DND-41 (cell line): ENCODE results near the gene PXN.

Experiments used
- ATAC-seq: fragments of 200-7000 bp; cut with Tn5 transposase; 3 replicates; pipeline ENCODE4 v1.9.1; 2021; ENCODE audit warnings: low read depth; ENCODE audit not compliant: insufficient read depth
- DNase-seq: peaks from one replicate; pipeline ENCODE4 v3.0.0-alpha.2; 2020
- H2AFZ ChIP-seq: 2 replicates; pipeline ENCODE4 v1.6.0; 2012; ENCODE audit warnings: low read depth, low read length
- H3K27ac ChIP-seq: 2 replicates; pipeline ENCODE4 v1.5.1; 2012; ENCODE audit warnings: low read length, inconsistent platforms
- H3K27me3 ChIP-seq: fragments of 200-600 bp; sonication (generic); 2 replicates; pipeline ENCODE4 v1.6.0; 2012; ENCODE audit warnings: low read length, mild to moderate bottlenecking, inconsistent platforms; ENCODE audit not compliant: insufficient read depth, poor library complexity
- H3K36me3 ChIP-seq: 2 replicates; pipeline ENCODE4 v1.5.1; 2012; ENCODE audit warnings: low read length, inconsistent platforms; ENCODE audit not compliant: insufficient read depth
- H3K4me1 ChIP-seq: 2 replicates; pipeline ENCODE4 v1.5.1; 2012; ENCODE audit warnings: mild to moderate bottlenecking, low read length; ENCODE audit not compliant: insufficient read depth
- H3K4me2 ChIP-seq: 2 replicates; pipeline ENCODE4 v1.6.0; 2012; ENCODE audit warnings: mild to moderate bottlenecking, moderate library complexity, low read length, inconsistent platforms; ENCODE audit not compliant: insufficient read depth
- H3K4me3 ChIP-seq, 2 experiments: fragments of 200-600 bp in 1 of 2; shearing (Covaris generic) in 1 of 2; 2 replicates each; pipeline ENCODE4 v1.5.1; 2012 to 2016; ENCODE audit warnings: inconsistent platforms in 2 of 2, low read length in 2 of 2, mild to moderate bottlenecking in 2 of 2, low read depth in 1 of 2, moderate library complexity in 1 of 2
- H3K79me2 ChIP-seq: 2 replicates; pipeline ENCODE4 v1.6.0; 2012; ENCODE audit warnings: low read length, inconsistent platforms; ENCODE audit not compliant: insufficient read depth
- H3K9ac ChIP-seq: 2 replicates; pipeline ENCODE4 v1.6.0; 2012; ENCODE audit warnings: low read depth, mild to moderate bottlenecking, inconsistent platforms, low read length, moderate library complexity
- H3K9me3 ChIP-seq: 2 replicates; pipeline ENCODE4 v1.5.1; 2012; ENCODE audit warnings: low read length, moderate library complexity, mild to moderate bottlenecking, inconsistent platforms; ENCODE audit not compliant: insufficient read depth, severe bottlenecking
- H4K20me1 ChIP-seq: 2 replicates; pipeline ENCODE4 v1.6.0; 2012; ENCODE audit warnings: low read length; ENCODE audit not compliant: insufficient read depth
- CTCF ChIP-seq: IDR thresholded peaks from 2 replicates; pipeline ENCODE4 v1.5.1; 2012; ENCODE audit warnings: borderline replicate concordance, low read length, moderate library complexity, mild to moderate bottlenecking; ENCODE audit not compliant: poor library complexity, severe bottlenecking; ENCODE audit errors: extremely low read depth
- EZH2 ChIP-seq: IDR thresholded peaks from 3 replicates; pipeline ENCODE4 v1.6.1; 2012; ENCODE audit warnings: borderline replicate concordance, low read depth, mild to moderate bottlenecking, moderate library complexity, low read length, inconsistent platforms; ENCODE audit not compliant: severe bottlenecking

PXN gene

DNA sequence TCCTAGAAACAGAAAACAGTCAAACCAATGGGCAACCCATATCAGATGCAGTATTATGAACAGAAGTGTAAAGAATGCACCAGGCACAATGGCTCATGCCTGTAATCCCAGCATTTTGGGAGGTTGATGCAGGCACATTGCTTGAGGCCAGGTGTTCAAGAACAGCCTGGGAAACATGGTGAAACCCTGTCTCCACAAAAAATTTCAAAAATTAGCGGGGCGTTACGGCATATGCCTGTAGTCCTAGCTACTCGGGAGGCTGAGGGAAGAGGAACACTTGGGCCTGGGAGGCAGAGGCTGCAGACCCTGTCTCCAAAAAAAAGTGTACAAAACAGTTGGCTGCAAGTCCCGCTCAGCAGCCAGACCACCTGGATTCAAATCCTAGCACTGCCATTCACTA, 4.9 kb downstream of the PXN start:
- Histone ChIP-seq H3K9me3 (no peaks in the 10 kb centered on the region), H3K27me3 (no peaks in the 10 kb centered on the region), H2AFZ (no peak overlapping the region), H3K79me2 (peaks cover 7% of the 10 kb centered on the region), H3K4me1 (peaks cover 14% of the 10 kb centered on the region), H3K4me3 (no peak overlapping the region), H3K4me2 (no peak overlapping the region), H4K20me1 (peaks cover 15% of the 10 kb centered on the region), H3K36me3 (no peaks in the 10 kb centered on the region), H3K9ac (no peak overlapping the region), H3K27ac (no peak overlapping the region)
- TF ChIP-seq CTCF (no peak), EZH2 (no peak)
- no peak for DNase-seq
- ATAC-seq = no peak

DNA sequence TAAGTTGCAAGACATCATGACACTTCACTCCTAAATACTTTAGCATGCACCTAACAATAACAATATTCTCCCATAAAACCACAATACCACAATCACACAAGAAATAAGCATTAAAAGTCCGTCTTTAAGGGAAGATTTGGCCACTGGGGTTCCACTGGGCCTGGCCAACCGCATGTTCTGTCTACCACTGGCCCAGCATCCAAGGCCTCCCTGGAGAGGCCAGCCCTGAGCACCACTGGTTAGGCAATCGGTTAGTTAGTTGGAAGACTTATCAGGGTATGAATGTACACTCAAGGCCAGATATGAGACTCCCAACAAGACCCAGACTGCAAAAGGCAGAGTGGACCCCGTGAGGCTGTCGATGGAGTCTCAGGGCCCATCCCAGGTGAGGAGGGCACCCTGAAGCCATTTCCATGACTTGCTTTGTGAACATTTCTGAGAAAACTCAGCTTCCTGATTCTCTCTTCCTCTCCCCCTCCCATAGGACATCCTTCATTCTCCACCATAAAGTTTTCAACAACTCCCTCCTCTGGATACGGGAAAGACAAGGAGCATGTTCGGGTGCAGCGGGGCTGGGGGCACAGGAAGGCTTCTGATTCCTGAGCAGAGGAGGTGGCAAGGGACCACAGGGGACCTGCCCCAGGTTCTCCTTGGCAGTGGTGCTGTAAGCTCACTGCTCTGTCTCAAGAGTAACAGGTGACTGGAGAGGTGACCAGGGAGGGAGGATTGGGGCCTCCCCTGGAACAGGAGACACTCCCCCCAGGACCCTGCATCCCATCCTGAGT, 5.9 kb downstream of the PXN start:
- ATAC-seq (no peak), DNase-seq (no peak)
- peaks cover 6% of the 10 kb centered on the region for H3K4me1 ChIP-seq
- H3K4me3 ChIP-seq = no peak overlapping the region
- TF ChIP-seq EZH2 (no peak), CTCF (no peak)
- no peak overlapping the region for H3K27ac ChIP-seq
- no peaks in the 10 kb centered on the region for H3K27me3 ChIP-seq
- no peak overlapping the region for H3K9ac ChIP-seq
- H3K36me3 ChIP-seq = no peaks in the 10 kb centered on the region
- peaks cover 15% of the 10 kb centered on the region for H4K20me1 ChIP-seq
- no peak overlapping the region for H2AFZ ChIP-seq
- peaks cover 1% of the 10 kb centered on the region; the same call in 1 of the 2 replicates for H3K79me2 ChIP-seq
- no peak overlapping the region for H3K4me2 ChIP-seq
- no peaks in the 10 kb centered on the region for H3K9me3 ChIP-seq

DNA sequence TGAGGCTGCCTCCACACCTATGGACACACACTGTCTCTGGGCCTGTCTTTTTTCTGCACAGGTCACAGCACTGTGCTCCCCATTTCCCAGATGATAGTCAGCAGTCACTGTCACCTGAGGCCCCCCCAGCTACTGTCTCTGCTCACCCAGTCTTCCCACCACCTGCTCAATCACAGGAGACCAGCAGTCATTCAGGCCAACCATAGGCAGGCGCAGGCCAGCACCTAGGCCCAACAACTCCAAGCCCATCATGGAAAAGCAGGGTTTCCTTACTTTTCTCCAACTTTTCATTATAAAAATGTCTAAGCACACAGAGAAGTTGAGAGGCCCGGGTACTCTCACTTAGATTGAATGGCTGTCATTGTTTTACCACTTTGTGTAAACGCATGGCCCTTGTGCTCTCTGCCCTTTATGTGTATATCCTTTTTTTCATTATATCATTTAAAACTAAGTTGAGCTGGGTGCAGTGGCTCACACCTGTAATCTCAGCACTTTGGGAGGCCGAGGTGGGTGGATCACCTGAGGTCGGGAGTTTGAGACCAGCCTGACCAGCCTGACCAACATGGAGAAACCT, 7.1 kb downstream of the PXN start:
- Histone ChIP-seq H3K9me3 (no peaks in the 10 kb centered on the region), H3K4me1 (no peaks in the 10 kb centered on the region), H3K27ac (no peak overlapping the region), H4K20me1 (peaks cover 11% of the 10 kb centered on the region), H3K79me2 (no peaks in the 10 kb centered on the region), H3K4me3 (no peak overlapping the region), H3K27me3 (no peaks in the 10 kb centered on the region), H3K36me3 (no peaks in the 10 kb centered on the region), H2AFZ (no peak overlapping the region), H3K4me2 (no peak overlapping the region), H3K9ac (no peak overlapping the region)
- no peak for DNase-seq
- TF ChIP-seq EZH2 = no peak
- no peak for TF ChIP-seq CTCF
- ATAC-seq = no peak
